GM21390 (cell line): ENCODE data around the gene ZNF23.

Experiments used
- ATAC-seq: cut with Tn5 transposase; IDR thresholded peaks from one replicate; pipeline ENCODE4 v1.9.1; 2021; ENCODE audit not compliant: unreplicated experiment

Gene ZNF23

DNA sequence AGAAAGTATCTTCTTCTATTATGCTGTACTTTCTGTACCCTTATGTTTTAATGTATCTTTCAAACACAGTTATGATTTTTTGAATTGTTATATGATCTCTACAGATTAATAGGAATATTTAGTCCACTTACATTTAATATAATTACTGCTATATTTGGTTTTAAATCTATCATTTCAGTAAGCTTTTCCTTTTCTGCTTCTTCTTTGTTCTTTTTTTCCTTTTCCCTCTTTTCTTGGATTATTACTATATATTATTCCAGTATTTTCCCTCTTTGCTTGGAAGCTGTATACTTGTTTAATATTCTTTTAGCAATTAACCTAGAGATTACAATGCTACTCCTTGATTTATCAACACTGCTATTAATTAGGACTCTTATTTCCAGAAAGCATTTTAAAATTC is 33.7 kb downstream of the ZNF23 start:
- ATAC-seq: no peak

DNA sequence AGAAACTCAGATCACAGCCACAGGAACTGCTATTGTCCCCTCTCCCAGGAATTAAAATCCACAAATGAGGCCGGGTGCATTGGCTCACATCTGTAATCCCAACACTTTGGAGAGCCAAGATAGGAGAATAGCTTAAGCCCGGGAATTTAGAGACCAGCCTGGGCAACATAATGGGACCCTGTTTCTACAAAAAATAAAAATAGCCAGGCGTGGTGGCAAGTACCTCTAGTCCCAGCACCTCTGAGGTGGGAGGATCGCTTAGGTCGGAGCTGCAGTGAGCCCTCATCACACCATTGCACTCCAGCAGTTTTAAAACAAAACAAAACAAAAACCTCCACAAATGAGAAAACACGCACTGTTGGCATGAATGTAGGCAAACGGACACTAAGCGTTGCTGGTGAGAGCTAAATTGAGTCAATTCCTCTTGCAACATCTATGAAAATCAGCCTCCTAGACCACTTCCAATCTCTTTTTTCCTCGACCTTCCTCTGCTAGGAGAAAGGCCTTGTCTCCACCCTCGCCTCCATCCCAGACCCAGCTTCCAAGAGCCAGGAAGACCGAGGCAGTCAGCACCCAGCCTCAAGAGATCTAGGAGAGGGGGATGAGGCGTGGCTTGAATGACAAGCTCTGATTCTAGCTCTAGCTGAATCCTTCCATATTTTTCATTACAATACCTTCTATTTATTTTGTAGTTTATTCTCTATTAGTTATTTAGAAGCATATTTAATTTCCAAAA is 35.0 kb downstream of the ZNF23 start:
- ATAC-seq: no peak

- peak; percentile 70 for ATAC-seq
Observed at GRCh38 chr16:71426069-71426879, 35.8 kb downstream of the ZNF23 start.

DNA sequence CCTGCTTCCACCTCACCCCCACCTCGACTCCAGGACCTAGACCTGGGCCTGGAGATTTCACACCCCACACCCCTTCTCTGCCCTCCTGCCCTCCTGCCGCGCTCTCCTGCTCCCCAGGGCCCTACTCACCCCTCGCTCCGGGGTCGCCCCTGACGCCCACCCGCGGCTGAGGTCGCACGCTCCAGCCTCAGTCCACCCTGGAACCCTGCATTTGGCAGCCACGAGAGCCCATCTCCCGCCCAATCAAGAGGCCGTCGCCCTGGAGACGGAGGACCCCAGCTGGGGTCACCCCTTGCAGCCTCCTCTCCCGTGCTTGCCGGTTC is 36.3 kb downstream of the ZNF23 start:
- ATAC-seq: no peak

DNA sequence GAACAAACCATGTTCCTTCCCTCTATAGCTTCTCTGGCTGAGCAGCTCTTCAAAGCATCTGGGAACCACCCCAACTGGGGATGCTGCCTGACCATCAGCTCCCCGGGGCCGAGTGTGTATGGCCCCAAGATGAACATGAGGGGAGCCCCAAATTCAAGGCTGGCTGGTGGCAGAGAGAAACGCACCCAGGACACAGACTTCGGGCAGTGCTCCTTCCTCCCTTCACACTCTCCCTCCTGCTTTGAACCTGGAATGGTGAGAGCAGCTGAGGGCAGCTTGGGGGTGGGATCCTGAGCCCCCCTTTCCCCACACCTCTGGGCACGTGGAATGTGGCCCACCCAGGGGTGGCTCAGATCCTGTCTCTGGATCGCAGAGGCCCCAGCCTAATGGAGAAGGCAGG is 37.4 kb downstream of the ZNF23 start:
- no peak for ATAC-seq

DNA sequence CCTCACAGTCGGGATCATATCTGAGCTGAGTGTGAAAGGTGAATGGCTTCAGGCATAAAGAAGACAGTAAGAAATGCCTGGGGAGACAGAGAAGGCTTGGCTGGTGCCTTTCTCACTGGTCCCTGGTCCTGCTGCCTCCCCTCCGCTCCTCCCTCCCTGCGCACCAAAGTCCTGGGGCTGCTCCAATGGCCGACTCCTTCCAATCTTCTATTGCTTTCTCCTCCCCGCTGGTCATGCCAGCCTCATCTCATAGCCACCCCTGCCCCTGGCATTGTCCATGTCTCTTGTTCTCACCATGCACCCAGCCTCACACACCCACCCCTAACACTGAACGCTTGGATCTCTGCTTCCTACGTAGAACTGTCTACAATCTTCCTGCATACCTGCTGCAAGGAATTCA is 38.2 kb downstream of the ZNF23 start:
- no peak for ATAC-seq

DNA sequence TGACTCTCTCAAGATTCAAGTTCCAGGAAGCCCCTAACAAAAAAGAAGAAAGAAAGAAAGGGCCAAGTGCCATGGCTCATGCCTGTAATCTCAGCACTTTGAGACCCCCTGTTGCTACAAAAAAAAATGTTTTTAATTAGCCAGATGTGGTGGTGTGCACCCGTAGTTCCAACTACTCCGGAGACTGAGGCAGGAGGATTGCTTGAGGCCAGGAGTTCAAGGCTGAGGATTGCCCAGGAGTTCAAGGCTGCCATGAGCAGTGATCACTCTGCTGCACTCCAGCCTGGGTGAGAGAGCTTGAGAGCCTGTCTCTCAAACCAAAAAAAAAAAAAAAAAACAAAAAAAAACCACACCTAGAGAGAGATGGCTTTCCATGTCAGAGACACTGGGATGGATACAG is 39.0 kb downstream of the ZNF23 start:
- ATAC-seq: no peak

GRCh38 chr16:71421911-71422310 is 40.1 kb downstream of the ZNF23 start:
- no peak for ATAC-seq

- ATAC-seq: no peak
Observed at GRCh38 chr16:71414038-71414437, 48.0 kb downstream of the ZNF23 start.

DNA sequence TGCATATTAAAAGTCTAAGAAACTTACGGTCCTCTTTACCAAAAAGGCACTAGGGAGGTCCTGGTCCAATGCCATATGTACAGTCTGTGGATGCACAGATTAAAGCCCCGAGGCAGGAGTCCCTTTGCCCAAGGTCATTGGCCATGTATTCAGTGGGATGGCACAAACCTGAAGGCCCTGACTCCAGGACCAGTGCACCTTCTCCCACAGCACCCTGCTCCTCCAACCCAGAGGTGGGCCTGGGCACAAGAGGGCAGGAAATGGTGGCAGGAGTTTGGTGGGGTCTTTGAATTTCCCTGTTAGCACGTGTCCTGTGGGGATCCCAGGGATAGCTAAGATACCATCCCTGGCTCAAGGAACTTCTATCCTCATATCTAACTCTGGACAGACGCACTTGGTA is 48.7 kb downstream of the ZNF23 start:
- ATAC-seq: no peak

GRCh38 chr16:71412270-71413160 is 49.5 kb downstream of the ZNF23 start:
- ATAC-seq: no peak

- ATAC-seq: no peak
Observed at GRCh38 chr16:71410146-71410545, 51.9 kb downstream of the ZNF23 start.

GRCh38 chr16:71409011-71409775 is 52.9 kb downstream of the ZNF23 start:
- ATAC-seq: no peak

DNA sequence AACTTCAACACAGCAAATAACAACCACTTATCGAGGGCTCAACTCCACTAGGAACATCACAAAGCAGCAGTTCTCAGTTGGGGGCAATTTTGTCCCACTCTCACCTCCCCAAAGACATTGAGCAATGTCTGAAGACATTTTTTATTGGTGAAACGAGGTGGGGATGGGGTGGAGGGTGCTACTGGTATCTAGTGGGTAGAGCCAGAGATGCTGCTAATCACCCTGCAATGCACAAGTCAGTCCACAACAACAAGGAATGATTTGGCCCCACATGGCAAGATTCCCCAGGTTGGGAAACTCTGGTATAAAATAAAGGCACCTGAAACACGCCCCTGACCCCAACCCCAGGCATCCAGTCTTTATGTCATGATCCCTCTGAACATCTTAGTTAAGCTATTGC is 53.5 kb downstream of the ZNF23 start:
- no peak for ATAC-seq

- no peak for ATAC-seq
Observed at GRCh38 chr16:71407731-71408130, 54.3 kb downstream of the ZNF23 start.

- ATAC-seq: no peak
Observed at GRCh38 chr16:71406724-71407123, 55.3 kb downstream of the ZNF23 start.

- ATAC-seq: no peak
Observed at GRCh38 chr16:71406316-71406715, 55.7 kb downstream of the ZNF23 start.

GRCh38 chr16:71404364-71404763 is 57.7 kb downstream of the ZNF23 start:
- ATAC-seq: no peak

- no peak for ATAC-seq
Observed at GRCh38 chr16:71402674-71403073, 59.4 kb downstream of the ZNF23 start.

DNA sequence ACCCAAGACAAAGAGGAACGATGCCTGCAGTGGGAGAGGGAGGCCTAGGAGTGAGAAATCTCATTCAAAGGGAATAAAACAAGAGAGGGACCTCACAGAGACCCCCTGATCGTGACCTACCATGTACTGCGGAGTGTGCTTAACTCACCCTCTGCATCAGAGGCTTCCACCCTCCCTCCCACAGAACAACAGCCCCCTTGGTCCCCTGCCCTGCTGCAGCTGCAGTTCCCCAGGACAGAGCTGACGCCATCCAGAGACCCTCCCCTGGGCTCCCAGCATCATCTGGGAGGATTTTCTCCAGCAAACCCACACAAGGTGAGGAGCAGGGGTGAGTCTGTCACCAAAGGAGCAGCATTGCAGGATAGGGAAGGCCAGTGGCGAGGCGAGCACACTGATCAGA is 60.0 kb downstream of the ZNF23 start:
- no peak for ATAC-seq
